HCT116 (cell line): ENCODE results near the gene TRIB2. TPM values are rescaled to one million over a fixed set of nuclear protein-coding genes. Genes with fewer than 3 reads are reported as not detected.

Experiments
- ATAC-seq: fragments of 200-7000 bp; cut with Tn5 transposase; 2 replicates; pipeline ENCODE4 v1.9.1; 2020; ENCODE audit warnings: mild to moderate bottlenecking, moderate library complexity
- BruUV-seq: library from RNA; stranded (reverse); fragments of 400-500 nt; replicated peaks from 2 replicates; lab custom pipeline; 2021; lab: Mats Ljungman, UMichigan
- CTCF ChIA-PET: fragments of 300-600 bp; sonication (Branson Sonifier 250); formaldehyde crosslinking; loops from one replicate; lab custom pipeline; 2021; ENCODE audit warnings: antibody characterized with exemption; lab: Charles Lee
- POLR2A ChIA-PET: fragments of 300-600, 350-600 bp; sonication (Branson Sonifier 250); formaldehyde crosslinking; loops from one replicate; lab custom pipeline; 2021; ENCODE audit warnings: antibody characterized with exemption; lab: Charles Lee
- RAD21 ChIA-PET, 2 experiments: fragments of 300-600 bp; sonication (Branson Sonifier 250); formaldehyde crosslinking; loops; one replicate each; lab custom pipeline; 2023; ENCODE audit warnings: low total read pairs in 2 of 2; ENCODE audit not compliant: uncharacterized antibody in 2 of 2, unreplicated experiment in 2 of 2, low non-redundant PET in 1 of 2; lab: Charles Lee
- DNase-seq: peaks from one replicate; pipeline ENCODE4 v3.0.0-alpha.2; 2010; ENCODE audit warnings: low read depth, low spot score
- H2AFZ ChIP-seq: fragments of 200-600 bp; shearing (Covaris generic), sonication (generic); 2 replicates; pipeline ENCODE4 v1.6.1; 2017; ENCODE audit warnings: low read depth, mixed run types, mixed read lengths, antibody characterized with exemption, low read length; ENCODE audit not compliant: poor library complexity, severe bottlenecking
- H3K27ac ChIP-seq: 2 replicates; pipeline ENCODE4 v1.5.1; 2012; ENCODE audit warnings: low read depth, low read length
- H3K27me3 ChIP-seq: fragments of 200-600 bp; sonication (generic); 2 replicates; pipeline ENCODE4 v1.6.1; 2016; ENCODE audit warnings: mixed run types, low read length, mixed read lengths; ENCODE audit not compliant: insufficient read depth
- H3K36me3 ChIP-seq, 2 experiments: fragments of 200-500 bp in 1 of 2; fragments of 200-600 bp in 1 of 2; sonication (Bioruptor generic) in 1 of 2; sonication (generic) in 1 of 2; 2 replicates each; pipeline versions ENCODE4 v1.5.1 to v1.6.1; 2014 to 2016; ENCODE audit warnings: low read length in 2 of 2, inconsistent platforms in 1 of 2, mixed read lengths in 1 of 2, mixed run types in 1 of 2; ENCODE audit not compliant: insufficient read depth in 2 of 2, control insufficient read depth in 1 of 2
- H3K4me1 ChIP-seq, 2 experiments: fragments of 200-600 bp in 1 of 2; sonication (generic) in 1 of 2; 2 replicates each; pipeline versions ENCODE4 v1.5.1 to v1.6.1; 2012 to 2017; ENCODE audit warnings: low read length in 2 of 2, inconsistent platforms in 1 of 2, mild to moderate bottlenecking in 1 of 2, mixed read lengths in 1 of 2, mixed run types in 1 of 2, moderate library complexity in 1 of 2; ENCODE audit not compliant: insufficient read depth in 2 of 2, control insufficient read depth in 1 of 2
- H3K4me2 ChIP-seq: fragments of 200-600 bp; sonication (generic); 2 replicates; pipeline ENCODE4 v1.6.1; 2017; ENCODE audit warnings: mixed run types, low read length, mixed read lengths
- H3K4me3 ChIP-seq, 2 experiments: fragments of 200-600 bp in 1 of 2; sonication (generic) in 1 of 2; replicated peaks in 1 of 2; 2 replicates each; pipeline ENCODE4 v1.5.1; 2011 to 2016; ENCODE audit warnings: low read length in 2 of 2, control low read depth in 1 of 2, low read depth in 1 of 2, mild to moderate bottlenecking in 1 of 2, mixed read lengths in 1 of 2, mixed run types in 1 of 2
- H3K79me2 ChIP-seq: fragments of 200-600 bp; sonication (generic); 2 replicates; pipeline ENCODE4 v1.6.1; 2017; ENCODE audit warnings: mild to moderate bottlenecking, mixed run types, low read length, moderate library complexity, mixed read lengths; ENCODE audit not compliant: insufficient read depth
- H3K9ac ChIP-seq: fragments of 200-600 bp; sonication (generic); 2 replicates; pipeline ENCODE4 v1.6.1; 2016; ENCODE audit warnings: low read length, mixed read lengths
- H3K9me2 ChIP-seq: fragments of 200-600 bp; sonication (generic), shearing (Covaris generic); 2 replicates; pipeline ENCODE4 v1.6.1; 2017; ENCODE audit warnings: mixed run types, mild to moderate bottlenecking, moderate library complexity; ENCODE audit not compliant: insufficient read depth
- H3K9me3 ChIP-seq, 2 experiments: fragments of 200-500 bp in 1 of 2; fragments of 200-600 bp in 1 of 2; sonication (Bioruptor generic) in 1 of 2; sonication (generic) in 1 of 2; 2 replicates each; pipeline ENCODE4 v1.6.1; 2014 to 2017; ENCODE audit warnings: low read length in 2 of 2, mixed read lengths in 2 of 2, inconsistent platforms in 1 of 2, low read depth in 1 of 2, mild to moderate bottlenecking in 1 of 2, mixed run types in 1 of 2, moderate library complexity in 1 of 2; ENCODE audit not compliant: control insufficient read depth in 1 of 2, insufficient read depth in 1 of 2
- H4K20me1 ChIP-seq: fragments of 200-600 bp; sonication (generic), shearing (Covaris generic); 2 replicates; pipeline ENCODE4 v1.6.1; 2017; ENCODE audit warnings: mixed run types, mild to moderate bottlenecking, moderate library complexity; ENCODE audit not compliant: insufficient read depth
- CBX3 ChIP-seq: IDR thresholded peaks from 2 replicates; pipeline ENCODE4 v1.6.1; 2012; ENCODE audit warnings: low read depth
- CEBPB ChIP-seq: IDR thresholded peaks from 2 replicates; pipeline ENCODE4 v1.6.1; 2012; ENCODE audit warnings: low read depth
- ELF1 ChIP-seq: IDR thresholded peaks from 2 replicates; pipeline ENCODE4 v1.6.1; 2012; ENCODE audit warnings: low read depth, borderline replicate concordance
- EZH2 ChIP-seq: fragments of 200-600 bp; sonication (generic); IDR thresholded peaks from 2 replicates; pipeline ENCODE4 v1.6.1; 2017; ENCODE audit warnings: antibody characterized with exemption, mixed run types
- EZH2phosphoT487 ChIP-seq: fragments of 200-600 bp; IDR thresholded peaks from 2 replicates; pipeline ENCODE4 v1.6.1; 2018; ENCODE audit warnings: antibody characterized with exemption, borderline replicate concordance
- MAX ChIP-seq: IDR thresholded peaks from 2 replicates; pipeline ENCODE4 v1.6.1; 2012
- POLR2A ChIP-seq: IDR thresholded peaks from 2 replicates; pipeline ENCODE4 v1.7.0; 2011; ENCODE audit warnings: borderline replicate concordance; ENCODE audit not compliant: insufficient read depth, insufficient read length; ENCODE audit errors: extremely low read depth
- RAD21 ChIP-seq: IDR thresholded peaks from 2 replicates; pipeline ENCODE4 v1.6.1; 2012; ENCODE audit warnings: low read depth, mild to moderate bottlenecking
- SIN3A ChIP-seq: IDR thresholded peaks from 2 replicates; pipeline ENCODE4 v1.6.1; 2012; ENCODE audit warnings: low read depth
- SP1 ChIP-seq: IDR thresholded peaks from 2 replicates; pipeline ENCODE4 v1.6.1; 2012; ENCODE audit warnings: low read depth
- YY1 ChIP-seq: IDR thresholded peaks from 2 replicates; pipeline ENCODE4 v1.6.1; 2011; ENCODE audit warnings: low read length, low read depth, moderate library complexity, mild to moderate bottlenecking; ENCODE audit not compliant: insufficient replicate concordance; ENCODE audit errors: extremely low read depth
- ZFX ChIP-seq: fragments of 450-650 bp; IDR thresholded peaks from 2 replicates; pipeline ENCODE4 v1.6.1; 2017
- intact Hi-C: fragments of 100-400 bp; cut with micrococcal nuclease; formaldehyde crosslinking; loops from 2 replicates; pipeline ENCODE4 v1.10.0; 2022
- total RNA-seq: library from RNA; stranded (reverse); gene quantifications from one replicate; pipeline ENCODE4 v1.2.1, GENCODE V29; 2021; ENCODE audit not compliant: unreplicated experiment

The TRIB2 gene
- total RNA-seq, 1 experiment from 2014 or later, result 12.4 TPM

DNA sequence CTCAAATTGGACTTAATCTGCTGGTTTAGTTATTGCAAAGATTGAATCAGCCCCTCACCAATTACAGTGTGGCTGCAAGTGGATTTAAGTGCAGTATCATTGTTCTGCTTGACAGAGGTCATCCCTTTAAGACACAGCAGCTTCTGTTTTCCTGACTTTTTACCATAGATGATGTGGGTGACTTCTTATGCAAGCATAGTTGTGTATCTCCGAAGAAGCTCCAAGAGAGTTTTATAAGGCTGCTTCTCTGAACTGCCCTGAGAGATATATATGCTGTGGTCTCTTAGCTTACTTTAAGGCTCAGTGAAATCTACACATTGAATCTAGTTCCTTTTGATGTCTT is 3.5 kb downstream of the TRIB2 start:
- Histone ChIP-seq H3K79me2 (no peaks in the 10 kb centered on the region), H3K9ac (no peak overlapping the region), H3K27me3 (no peaks in the 10 kb centered on the region), H3K4me3 (no peak overlapping the region), H3K4me1 (peaks cover 5 to 17% of the 10 kb centered on the region in 2 experiments), H3K27ac (no peak overlapping the region), H3K4me2 (no peak overlapping the region), H3K36me3 (no peaks in the 10 kb centered on the region), H2AFZ (no peak overlapping the region), H4K20me1 (no peaks in the 10 kb centered on the region), H3K9me3 (no peaks in the 10 kb centered on the region), H3K9me2 (no peaks in the 10 kb centered on the region)
- no peak for DNase-seq
- POLR2A ChIA-PET, result no interaction called here
- no peak for ATAC-seq
- intact Hi-C loops, result no loop called here
- CTCF ChIA-PET, result no interaction called here
- no TSS peak for BruUV-seq
- TF ChIP-seq YY1 (no peak), POLR2A (no peak), MAX (no peak), CBX3 (no peak), CEBPB (no peak), EZH2 (no peak)
- RAD21 ChIA-PET, result no interaction called here

- POLR2A ChIA-PET, result no interaction called here
- peaks cover 0 to 10% of the 10 kb centered on the region in 2 experiments; a peak in 2 of 4 replicates for H3K4me1 ChIP-seq
- no peak for TF ChIP-seq RAD21
- no peak for TF ChIP-seq ZFX
- TF ChIP-seq SP1, result no peak
- TF ChIP-seq SIN3A, result no peak
- no peak for TF ChIP-seq ELF1
- no peak for TF ChIP-seq YY1
- no peak for TF ChIP-seq EZH2
- no peak for TF ChIP-seq EZH2phosphoT487
- TF ChIP-seq, all 23 proteins: peak for 0
- no peak overlapping the region for H3K27ac ChIP-seq
- ChIA-PET RAD21 (no interaction called here), CTCF (interaction anchor here (1.3 kb wide), 1 partner anchor 211 kb away, joined by 3 read pairs; no protein-coding TSS in a partner anchor)
- no peaks in the 10 kb centered on the region for H3K9me2 ChIP-seq
- no peak overlapping the region for H2AFZ ChIP-seq
- no peaks in the 10 kb centered on the region for H3K9me3 ChIP-seq
- ATAC-seq (no peak), DNase-seq (no peak)
- H4K20me1 ChIP-seq, result no peaks in the 10 kb centered on the region
- H3K36me3 ChIP-seq, result no peaks in the 10 kb centered on the region
- no peak overlapping the region for H3K9ac ChIP-seq
- no peak overlapping the region for H3K4me2 ChIP-seq
- intact Hi-C loops, result no loop called here
- H3K79me2 ChIP-seq, result no peaks in the 10 kb centered on the region
- no peaks in the 10 kb centered on the region for H3K27me3 ChIP-seq
- no peak overlapping the region for H3K4me3 ChIP-seq
- no TSS peak for BruUV-seq
These were observed 4.1 kb downstream of the TRIB2 start for GRCh38 chr2:12720754-12721378.
